Effector CD4-positive, alpha-beta T cell (primary cell): Measurements from ENCODE around the gene DUSP28.

ENCODE experiments used
- DNase-seq: peaks from one replicate; pipeline ENCODE4 v3.0.0-alpha.2; 2020

Gene DUSP28

GRCh38 chr2:240601061-240601830 lies 41.1 kb downstream of the DUSP28 start:
- no peak for DNase-seq

- DNase-seq: no peak
Observed at GRCh38 chr2:240601831-240602160, 41.6 kb downstream of the DUSP28 start.

- DNase-seq: no peak
Observed at GRCh38 chr2:240602266-240603050, 42.3 kb downstream of the DUSP28 start.

DNA sequence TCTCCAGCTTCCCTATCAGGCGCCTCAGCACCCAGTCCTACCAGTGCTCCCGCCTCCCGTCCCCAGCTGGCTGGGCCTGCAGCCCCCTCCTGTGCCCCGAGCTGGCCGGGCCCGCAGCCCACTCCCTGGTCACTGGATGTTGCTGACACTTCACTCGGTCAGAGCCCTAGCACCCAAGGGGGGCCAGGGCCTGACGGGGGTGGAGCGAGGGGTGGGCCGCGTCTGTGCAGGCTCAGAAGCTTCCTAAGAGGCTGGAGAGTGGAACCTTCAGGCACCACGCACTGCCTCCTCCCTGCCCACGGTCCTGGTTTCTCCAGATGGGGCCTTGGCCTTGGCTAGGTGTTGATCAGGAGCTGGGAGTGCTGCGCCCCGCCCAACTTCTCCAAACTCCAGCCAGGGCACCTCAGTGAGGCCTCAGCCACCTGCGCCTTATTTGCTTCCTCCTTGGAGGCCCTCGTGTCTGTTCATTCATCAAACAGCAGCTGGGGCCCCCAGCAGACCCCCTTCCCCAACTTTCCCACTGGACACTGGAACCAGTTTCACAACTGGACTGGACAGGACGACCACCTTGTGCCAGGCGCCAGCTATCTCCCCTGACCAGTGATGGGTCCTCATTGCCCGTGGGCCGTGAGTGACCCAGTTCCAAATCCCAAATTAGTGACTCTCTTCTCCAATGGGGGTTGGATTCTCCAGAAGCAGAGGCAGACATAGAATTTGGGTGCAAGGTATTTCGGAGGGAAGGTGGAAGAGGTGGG lies 43.1 kb downstream of the DUSP28 start:
- no peak for DNase-seq

DNA sequence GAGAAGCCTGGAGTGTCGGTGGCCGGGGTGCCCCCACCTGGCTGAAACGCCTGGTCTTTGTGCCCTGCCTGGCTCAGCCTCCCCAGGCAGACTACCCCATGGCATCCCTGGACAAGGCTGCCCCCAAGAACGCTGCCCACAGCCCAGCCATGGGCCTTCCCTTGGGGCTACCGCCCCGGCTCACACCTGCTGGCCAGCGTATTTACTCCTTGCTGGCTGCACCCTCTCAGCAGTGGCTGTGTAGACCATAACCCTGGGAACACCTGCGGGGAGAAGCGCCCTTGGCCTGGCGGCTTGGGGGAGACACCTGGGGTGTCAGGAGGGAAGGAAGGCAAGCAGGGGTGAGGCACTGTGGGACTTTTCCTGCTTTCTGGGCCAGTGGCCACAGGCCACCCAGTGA lies 43.7 kb downstream of the DUSP28 start:
- DNase-seq: no peak

GRCh38 chr2:240604291-240604938 lies 44.3 kb downstream of the DUSP28 start:
- no peak for DNase-seq

DNA sequence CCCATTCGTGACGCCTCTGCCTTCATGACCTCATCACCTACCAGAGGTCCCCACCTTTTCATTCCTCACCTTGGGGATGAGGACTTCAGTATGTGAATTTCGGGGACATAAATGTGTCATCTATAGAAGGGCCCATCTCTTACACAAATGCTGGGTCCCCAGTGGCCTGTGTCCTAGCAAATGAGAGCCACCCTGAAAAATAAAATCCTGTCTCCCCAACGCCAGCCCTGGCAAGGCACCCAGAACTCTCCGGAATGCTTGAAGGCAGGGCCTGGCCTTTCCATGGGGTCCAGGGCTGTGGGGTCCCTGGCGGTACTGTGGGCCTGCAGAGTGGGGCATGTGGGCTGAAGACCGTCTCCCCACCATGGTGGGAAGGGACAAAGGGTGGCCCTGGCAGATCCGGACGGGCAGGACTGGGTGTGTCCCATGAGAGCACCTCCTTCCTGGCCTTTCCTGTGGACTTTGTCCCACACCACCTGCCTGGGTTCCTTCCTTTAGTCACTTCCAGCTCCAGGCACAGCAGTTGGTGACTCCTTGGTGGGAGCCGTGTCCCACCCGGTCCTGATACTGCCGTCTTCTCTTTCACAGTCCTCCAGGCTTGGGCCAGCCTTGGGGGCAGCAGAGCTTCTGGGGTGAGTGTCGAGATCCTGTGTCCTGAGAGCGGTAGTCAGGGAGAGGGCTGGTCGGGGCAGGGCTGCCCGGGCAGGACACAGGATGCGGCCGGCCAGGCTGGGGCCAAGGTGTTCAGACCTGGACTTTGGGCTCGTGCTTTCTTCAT lies 45.0 kb downstream of the DUSP28 start:
- no peak for DNase-seq

DNA sequence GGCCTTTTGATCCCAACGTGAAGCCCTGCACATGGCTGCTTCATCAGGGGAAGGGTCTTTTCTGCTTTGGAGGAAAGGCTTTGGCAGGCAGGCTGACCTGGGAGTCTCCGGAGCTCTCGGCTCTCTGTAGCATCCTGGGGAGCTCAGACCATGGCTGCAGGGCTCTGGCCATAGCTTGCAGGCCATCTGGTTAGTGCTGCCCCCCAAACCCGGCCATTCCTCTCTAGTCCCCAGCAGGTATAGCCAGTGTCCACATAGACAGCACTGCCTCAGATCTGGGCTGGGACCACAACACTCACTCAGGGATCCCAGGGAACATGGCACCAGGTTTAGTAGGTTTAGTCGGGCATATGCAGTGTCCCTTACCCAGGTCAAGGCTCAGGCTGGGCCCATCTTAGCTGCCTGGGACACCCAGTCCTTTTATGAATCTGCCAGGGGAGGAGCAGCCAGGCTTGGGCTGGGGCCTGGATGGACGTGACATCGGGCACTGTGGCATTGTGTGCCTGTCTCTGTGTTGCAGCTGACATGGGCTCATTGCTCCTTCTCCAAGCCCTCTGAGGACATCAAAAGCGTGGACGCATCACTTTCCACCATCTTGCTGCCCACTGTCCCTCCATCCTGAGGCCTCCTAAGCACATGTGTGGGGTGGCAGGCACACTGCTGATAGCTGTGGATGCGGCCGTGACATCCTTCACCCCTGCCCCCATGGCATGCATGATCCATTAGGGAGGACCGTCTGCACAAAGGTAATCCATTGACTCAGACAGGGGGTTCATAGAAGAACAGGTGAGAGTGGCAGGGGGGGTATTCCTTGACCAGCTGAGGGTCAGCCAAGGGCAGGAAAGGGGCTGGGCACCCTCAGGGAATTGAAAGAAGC lies 45.9 kb downstream of the DUSP28 start:
- DNase-seq: no peak

- no peak for DNase-seq
Observed at GRCh38 chr2:240611601-240612210, 51.5 kb downstream of the DUSP28 start.
